DOHH2 (cell line): ENCODE data around the gene UGT3A1.

Source experiments
- H3F3A ChIP-seq: fragments of 200-600 bp; sonication (generic), shearing (Covaris generic); 2 replicates; pipeline ENCODE4 v1.6.0; 2016; ENCODE audit warnings: antibody characterized with exemption, mild to moderate bottlenecking; ENCODE audit not compliant: control insufficient read depth, insufficient read depth
- H3K27ac ChIP-seq: fragments of 200-600 bp; sonication (generic); 2 replicates; pipeline ENCODE4 v1.5.1; 2014; ENCODE audit warnings: low read depth, mild to moderate bottlenecking, low read length, moderate library complexity
- H3K27me3 ChIP-seq: fragments of 200-600 bp; sonication (generic); 2 replicates; pipeline ENCODE4 v1.6.1; 2014; ENCODE audit warnings: mild to moderate bottlenecking, low read length, mixed read lengths; ENCODE audit not compliant: control insufficient read depth
- H3K36me3 ChIP-seq: fragments of 200-600 bp; sonication (generic); 2 replicates; pipeline ENCODE4 v1.6.1; 2014; ENCODE audit warnings: mild to moderate bottlenecking, low read length, moderate library complexity, mixed read lengths; ENCODE audit not compliant: control insufficient read depth
- H3K4me1 ChIP-seq: fragments of 200-600 bp; sonication (generic); 2 replicates; pipeline ENCODE4 v1.6.1; 2014; ENCODE audit warnings: mild to moderate bottlenecking, low read length, mixed read lengths; ENCODE audit not compliant: control insufficient read depth
- H3K4me2 ChIP-seq: fragments of 200-600 bp; sonication (generic); 2 replicates; pipeline ENCODE4 v1.6.0; 2014; ENCODE audit warnings: mild to moderate bottlenecking, low read length, moderate library complexity
- H3K4me3 ChIP-seq: fragments of 200-600 bp; sonication (generic); 2 replicates; pipeline ENCODE4 v1.5.1; 2014; ENCODE audit warnings: mild to moderate bottlenecking, low read length, mixed read lengths
- H3K79me2 ChIP-seq: fragments of 200-600 bp; sonication (generic); 2 replicates; pipeline ENCODE4 v1.6.1; 2014; ENCODE audit warnings: mild to moderate bottlenecking, low read length, mixed read lengths; ENCODE audit not compliant: control insufficient read depth
- H3K9me2 ChIP-seq: fragments of 200-600 bp; sonication (generic); replicated peaks from 2 replicates; pipeline ENCODE4 v1.6.1; 2014; ENCODE audit warnings: mild to moderate bottlenecking, low read length, mixed read lengths; ENCODE audit not compliant: control insufficient read depth
- H3K9me3 ChIP-seq: fragments of 200-600 bp; sonication (generic); 2 replicates; pipeline ENCODE4 v1.6.1; 2014; ENCODE audit warnings: antibody characterized with exemption, low read length, mixed read lengths; ENCODE audit not compliant: control insufficient read depth, insufficient read depth
- H4K20me1 ChIP-seq: fragments of 200-600 bp; sonication (generic); 2 replicates; pipeline ENCODE4 v1.6.0; 2014; ENCODE audit warnings: low read depth, mild to moderate bottlenecking, antibody characterized with exemption, low read length, moderate library complexity; ENCODE audit not compliant: control insufficient read depth, insufficient read depth
- EZH2phosphoT487 ChIP-seq: fragments of 200-600 bp; sonication (generic); IDR thresholded peaks from 2 replicates; pipeline ENCODE4 v1.6.1; 2017; ENCODE audit warnings: borderline replicate concordance, mild to moderate bottlenecking, antibody characterized with exemption, low read length, moderate library complexity, mixed read lengths
- TF ChIP-seq, protein P1 (sequence below): fragments of 200-600 bp; sonication (generic); IDR thresholded peaks from one replicate; pipeline ENCODE4 v1.5.1; 2014; ENCODE audit warnings: antibody characterized with exemption, mild to moderate bottlenecking, low read depth, low read length; ENCODE audit not compliant: poor library complexity, severe bottlenecking

The UGT3A1 gene

DNA sequence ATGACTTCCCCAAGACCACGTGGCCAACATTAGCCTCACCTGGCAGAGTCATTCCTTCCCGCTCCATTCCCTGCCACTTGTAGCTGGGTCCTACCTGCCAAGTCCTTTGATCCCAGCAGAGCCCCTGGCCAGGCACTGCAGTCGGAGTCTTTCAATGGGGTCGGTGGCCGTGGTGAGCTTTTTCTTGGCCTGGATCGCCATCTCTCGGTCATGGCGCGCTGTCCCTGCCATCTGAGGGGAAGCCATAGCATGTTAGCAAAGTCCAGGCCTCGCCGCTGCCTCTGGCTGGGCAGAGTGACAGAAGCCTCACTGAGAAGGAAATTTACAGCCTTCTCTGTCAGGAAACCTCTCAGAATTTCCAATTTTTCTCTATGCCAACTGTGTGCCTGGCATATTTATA, 70.3 kb downstream of the UGT3A1 start:
- H3K4me1 ChIP-seq: peaks cover 43% of the 10 kb centered on the region
- H3K79me2 ChIP-seq: no peaks in the 10 kb centered on the region
- TF ChIP-seq, protein P1, sequence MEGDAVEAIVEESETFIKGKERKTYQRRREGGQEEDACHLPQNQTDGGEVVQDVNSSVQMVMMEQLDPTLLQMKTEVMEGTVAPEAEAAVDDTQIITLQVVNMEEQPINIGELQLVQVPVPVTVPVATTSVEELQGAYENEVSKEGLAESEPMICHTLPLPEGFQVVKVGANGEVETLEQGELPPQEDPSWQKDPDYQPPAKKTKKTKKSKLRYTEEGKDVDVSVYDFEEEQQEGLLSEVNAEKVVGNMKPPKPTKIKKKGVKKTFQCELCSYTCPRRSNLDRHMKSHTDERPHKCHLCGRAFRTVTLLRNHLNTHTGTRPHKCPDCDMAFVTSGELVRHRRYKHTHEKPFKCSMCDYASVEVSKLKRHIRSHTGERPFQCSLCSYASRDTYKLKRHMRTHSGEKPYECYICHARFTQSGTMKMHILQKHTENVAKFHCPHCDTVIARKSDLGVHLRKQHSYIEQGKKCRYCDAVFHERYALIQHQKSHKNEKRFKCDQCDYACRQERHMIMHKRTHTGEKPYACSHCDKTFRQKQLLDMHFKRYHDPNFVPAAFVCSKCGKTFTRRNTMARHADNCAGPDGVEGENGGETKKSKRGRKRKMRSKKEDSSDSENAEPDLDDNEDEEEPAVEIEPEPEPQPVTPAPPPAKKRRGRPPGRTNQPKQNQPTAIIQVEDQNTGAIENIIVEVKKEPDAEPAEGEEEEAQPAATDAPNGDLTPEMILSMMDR: no peak
- no peak for TF ChIP-seq EZH2phosphoT487
- no peaks in the 10 kb centered on the region for H3K9me2 ChIP-seq
- H3K27me3 ChIP-seq: no peaks in the 10 kb centered on the region
- H3F3A ChIP-seq: no peaks in the 10 kb centered on the region
- H3K36me3 ChIP-seq: no peaks in the 10 kb centered on the region
- no peaks in the 10 kb centered on the region for H4K20me1 ChIP-seq
- H3K4me2 ChIP-seq: no peak overlapping the region
- H3K9me3 ChIP-seq: peaks cover 7% of the 10 kb centered on the region; the same call in 1 of the 2 replicates
- H3K27ac ChIP-seq: no peak overlapping the region
- H3K4me3 ChIP-seq: no peak overlapping the region

DNA sequence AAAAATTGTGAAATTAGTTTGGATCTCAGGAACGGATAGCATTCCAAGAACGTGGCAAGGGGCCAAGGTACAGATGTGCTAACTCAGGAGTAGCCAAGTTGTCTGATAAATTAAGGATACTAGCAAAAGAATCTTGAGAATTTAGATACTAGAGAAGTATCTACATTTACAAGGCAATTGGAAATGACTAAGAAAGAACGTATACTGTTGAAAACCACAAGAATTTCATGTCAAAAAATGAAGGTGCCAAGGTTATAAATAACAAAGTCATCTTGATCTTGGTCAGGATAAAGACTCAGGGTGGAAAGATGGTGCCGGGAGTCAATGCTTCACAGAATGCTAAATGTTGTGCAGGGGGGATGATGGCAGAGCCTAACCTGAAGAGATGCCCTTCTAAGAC, 72.0 kb downstream of the UGT3A1 start:
- Histone ChIP-seq H3K4me1 (peaks cover 29% of the 10 kb centered on the region), H3F3A (no peaks in the 10 kb centered on the region), H4K20me1 (no peaks in the 10 kb centered on the region), H3K36me3 (no peaks in the 10 kb centered on the region), H3K9me3 (peaks cover 7% of the 10 kb centered on the region; the same call in 1 of the 2 replicates), H3K27me3 (no peaks in the 10 kb centered on the region), H3K4me3 (no peak overlapping the region), H3K4me2 (no peak overlapping the region), H3K79me2 (no peaks in the 10 kb centered on the region), H3K27ac (no peak overlapping the region), H3K9me2 (no peaks in the 10 kb centered on the region)
- TF ChIP-seq, protein P1: no peak
- TF ChIP-seq EZH2phosphoT487: no peak

DNA sequence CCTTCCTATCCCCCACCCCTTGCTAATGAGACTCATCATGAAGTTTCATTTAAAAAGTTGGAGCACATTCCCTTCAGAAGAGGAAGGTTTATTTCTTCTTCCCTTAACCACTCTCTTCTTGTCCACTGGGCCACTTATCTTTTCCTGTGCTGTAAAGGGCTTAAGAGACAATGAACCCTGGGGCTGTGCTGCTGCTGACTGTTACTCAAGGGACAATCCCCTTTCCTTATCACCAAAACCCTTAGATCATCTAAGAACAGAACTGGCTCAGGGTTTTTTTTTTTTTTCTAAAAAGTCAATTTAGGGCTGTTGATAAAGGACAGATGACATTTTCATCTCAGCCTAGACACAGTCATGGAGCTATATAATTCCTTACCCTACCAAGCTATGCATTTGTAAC, 82.4 kb downstream of the UGT3A1 start:
- Histone ChIP-seq H4K20me1 (no peaks in the 10 kb centered on the region), H3K79me2 (no peaks in the 10 kb centered on the region), H3F3A (peaks cover 29% of the 10 kb centered on the region), H3K36me3 (peaks cover 31% of the 10 kb centered on the region), H3K4me2 (peak overlapping the region; percentile 68), H3K4me1 (peaks cover 67% of the 10 kb centered on the region), H3K4me3 (peak overlapping the region; percentile 54), H3K9me3 (peaks cover 23% of the 10 kb centered on the region), H3K9me2 (no peaks in the 10 kb centered on the region), H3K27me3 (no peaks in the 10 kb centered on the region), H3K27ac (peak overlapping the region; percentile 91)
- TF ChIP-seq, protein P1: no peak
- TF ChIP-seq EZH2phosphoT487: no peak
